ENCODE measurements around the gene TEX19.

DNA sequence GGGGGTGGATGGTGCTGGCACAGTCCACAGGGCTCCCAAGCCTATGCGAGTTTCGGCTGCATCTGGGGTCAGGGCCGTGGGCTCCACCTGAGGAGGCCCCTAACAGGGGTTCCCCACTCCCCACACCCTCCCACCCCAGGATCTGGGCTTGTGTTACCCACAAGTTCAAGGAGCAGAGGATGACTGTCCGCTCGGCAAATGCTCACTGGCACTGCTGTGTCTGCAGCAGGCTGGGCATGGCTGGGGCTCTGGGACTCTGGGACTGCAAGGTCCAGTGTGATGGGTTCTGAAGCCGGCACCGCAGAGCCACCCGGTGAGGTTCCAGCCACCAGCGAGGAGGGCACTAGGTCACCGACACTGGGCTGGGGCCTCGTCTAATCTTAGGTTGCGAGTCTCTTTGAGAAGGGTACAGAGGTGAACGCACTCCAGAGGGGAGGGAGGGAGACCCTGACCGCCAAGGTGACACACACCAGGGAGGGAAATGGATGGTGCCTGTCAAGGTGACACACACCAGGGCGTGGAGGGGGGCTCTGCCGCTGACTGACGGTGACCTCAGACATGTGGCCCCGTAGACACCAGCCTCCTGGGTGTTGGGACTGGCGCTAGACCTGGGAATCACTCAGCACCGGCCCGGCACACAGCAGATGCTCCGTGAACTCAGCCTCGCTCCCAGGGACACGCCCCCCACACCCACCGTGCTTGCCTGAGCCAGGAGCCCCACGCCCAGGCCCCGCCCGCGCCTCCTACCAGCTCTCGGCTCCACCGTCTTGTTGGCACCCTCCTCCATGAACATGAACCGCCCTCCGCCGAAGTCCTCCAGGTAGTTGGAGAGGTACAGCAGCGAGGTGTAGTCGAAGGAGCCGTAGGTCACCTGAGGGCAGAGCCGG, 38.6 kb downstream of the TEX19 start:
- TF ChIP-seq, protein P1, sequence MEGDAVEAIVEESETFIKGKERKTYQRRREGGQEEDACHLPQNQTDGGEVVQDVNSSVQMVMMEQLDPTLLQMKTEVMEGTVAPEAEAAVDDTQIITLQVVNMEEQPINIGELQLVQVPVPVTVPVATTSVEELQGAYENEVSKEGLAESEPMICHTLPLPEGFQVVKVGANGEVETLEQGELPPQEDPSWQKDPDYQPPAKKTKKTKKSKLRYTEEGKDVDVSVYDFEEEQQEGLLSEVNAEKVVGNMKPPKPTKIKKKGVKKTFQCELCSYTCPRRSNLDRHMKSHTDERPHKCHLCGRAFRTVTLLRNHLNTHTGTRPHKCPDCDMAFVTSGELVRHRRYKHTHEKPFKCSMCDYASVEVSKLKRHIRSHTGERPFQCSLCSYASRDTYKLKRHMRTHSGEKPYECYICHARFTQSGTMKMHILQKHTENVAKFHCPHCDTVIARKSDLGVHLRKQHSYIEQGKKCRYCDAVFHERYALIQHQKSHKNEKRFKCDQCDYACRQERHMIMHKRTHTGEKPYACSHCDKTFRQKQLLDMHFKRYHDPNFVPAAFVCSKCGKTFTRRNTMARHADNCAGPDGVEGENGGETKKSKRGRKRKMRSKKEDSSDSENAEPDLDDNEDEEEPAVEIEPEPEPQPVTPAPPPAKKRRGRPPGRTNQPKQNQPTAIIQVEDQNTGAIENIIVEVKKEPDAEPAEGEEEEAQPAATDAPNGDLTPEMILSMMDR (IDR thresholded peaks at IDR 0.05) = no peak
- TF ChIP-seq TCF7L2 (IDR thresholded peaks at IDR 0.05; ENCODE audit: low read depth, low read length) = no peak
